ENCODE data around the gene C4orf46.

- TF ChIP-seq CTCF (conservative IDR thresholded peaks at IDR 0.05 in 1 of 2, IDR thresholded peaks at IDR 0.05 in 1 of 2; ENCODE audit: extremely low read depth in 1 of 2, insufficient read depth in 1 of 2, low read depth in 1 of 2, low read length in 2 of 2) (no peak), EZH2 (IDR thresholded peaks at IDR 0.05; ENCODE audit: borderline replicate concordance, low read length) (no peak)
Observed at GRCh38 chr4:158652920-158653319, 18.8 kb downstream of the C4orf46 start.
